NB4 (cell line): Measurements from ENCODE around the gene NTSR1.

ENCODE experiments used
- CTCF ChIP-seq: IDR thresholded peaks from one replicate; pipeline ENCODE4 v1.5.1; 2012; ENCODE audit warnings: low read depth, low read length
- POLR2A ChIP-seq: IDR thresholded peaks from 2 replicates; pipeline ENCODE4 v1.6.1; 2011; ENCODE audit warnings: mild to moderate bottlenecking; ENCODE audit not compliant: insufficient read length; ENCODE audit errors: extremely low read depth

- TF ChIP-seq POLR2A (no peak), CTCF (no peak)
Measured at GRCh38 chr20:62761759-62762131, 53.1 kb downstream of the NTSR1 start.
